H9 (cell line): ENCODE results near the gene SPEG. TPM values are rescaled to one million over a fixed set of nuclear protein-coding genes. Genes with fewer than 3 reads are reported as not detected.

Source experiments
- DNase-seq: peaks from one replicate; pipeline ENCODE4 v3.0.0-alpha.2; 2017
- H2AFZ ChIP-seq: one replicate; pipeline ENCODE4 v1.6.1; 2013; ENCODE audit warnings: mild to moderate bottlenecking, low read length, control low read depth, moderate library complexity
- H2AK5ac ChIP-seq: 2 replicates; pipeline ENCODE4 v1.6.1; 2013; ENCODE audit warnings: low read length, control low read depth, mixed read lengths; ENCODE audit not compliant: insufficient read length
- H2BK120ac ChIP-seq: one replicate; pipeline ENCODE4 v1.6.1; 2013; ENCODE audit warnings: low read depth, mild to moderate bottlenecking, low read length, control low read depth, inconsistent platforms; ENCODE audit not compliant: poor library complexity, severe bottlenecking
- H2BK12ac ChIP-seq: 2 replicates; pipeline ENCODE4 v1.6.1; 2013; ENCODE audit warnings: low read length, control low read depth, mixed read lengths, low read depth; ENCODE audit not compliant: insufficient read length
- H2BK15ac ChIP-seq: 2 replicates; pipeline ENCODE4 v1.6.1; 2013; ENCODE audit warnings: low read depth, low read length, control low read depth
- H2BK20ac ChIP-seq: one replicate; pipeline ENCODE4 v1.6.1; 2013; ENCODE audit warnings: low read depth, mild to moderate bottlenecking, low read length, control low read depth, inconsistent platforms; ENCODE audit not compliant: poor library complexity, severe bottlenecking
- H2BK5ac ChIP-seq: 2 replicates; pipeline ENCODE4 v1.6.1; 2013; ENCODE audit warnings: low read length, control low read depth, mixed read lengths; ENCODE audit not compliant: insufficient read length
- H3K14ac ChIP-seq: 2 replicates; pipeline ENCODE4 v1.6.1; 2013; ENCODE audit warnings: low read length, control low read depth; ENCODE audit not compliant: insufficient read depth
- H3K18ac ChIP-seq: 2 replicates; pipeline ENCODE4 v1.6.1; 2013; ENCODE audit warnings: low read depth, mild to moderate bottlenecking, mixed read lengths, low read length, control low read depth; ENCODE audit not compliant: insufficient read length
- H3K23ac ChIP-seq: 2 replicates; pipeline ENCODE4 v1.6.1; 2013; ENCODE audit warnings: low read length, control low read depth, mixed read lengths, low read depth; ENCODE audit not compliant: insufficient read length
- H3K23me2 ChIP-seq: 2 replicates; pipeline ENCODE4 v1.6.1; 2013; ENCODE audit warnings: low read depth, mild to moderate bottlenecking, mixed read lengths, low read length, control low read depth; ENCODE audit not compliant: insufficient read length, poor library complexity, severe bottlenecking
- H3K27ac ChIP-seq: 2 replicates; pipeline ENCODE4 v1.5.1; 2013; ENCODE audit warnings: low read length, control low read depth, mixed read lengths, low read depth; ENCODE audit not compliant: insufficient read length
- H3K27me3 ChIP-seq: 2 replicates; pipeline ENCODE4 v1.6.1; 2013; ENCODE audit warnings: low read length, control low read depth, inconsistent platforms; ENCODE audit not compliant: insufficient read depth
- H3K4ac ChIP-seq: 2 replicates; pipeline ENCODE4 v1.6.1; 2013; ENCODE audit warnings: low read depth, mild to moderate bottlenecking, control low read depth, inconsistent platforms, low read length, moderate library complexity
- H3K4me1 ChIP-seq: 2 replicates; pipeline ENCODE4 v1.6.1; 2013; ENCODE audit warnings: low read length, control low read depth, inconsistent platforms; ENCODE audit not compliant: insufficient read depth
- H3K4me2 ChIP-seq: 2 replicates; pipeline ENCODE4 v1.6.1; 2013; ENCODE audit warnings: low read length, control low read depth, mixed read lengths; ENCODE audit not compliant: insufficient read length, insufficient read depth
- H3K56ac ChIP-seq: 2 replicates; pipeline ENCODE4 v1.6.1; 2013; ENCODE audit warnings: low read depth, mild to moderate bottlenecking, mixed read lengths, low read length, control low read depth; ENCODE audit not compliant: insufficient read length
- H3K79me1 ChIP-seq: 2 replicates; pipeline ENCODE4 v1.6.1; 2013; ENCODE audit warnings: low read depth, mild to moderate bottlenecking, moderate library complexity, low read length, control low read depth, inconsistent platforms; ENCODE audit not compliant: insufficient read depth, poor library complexity, severe bottlenecking
- H3K79me2 ChIP-seq: 2 replicates; pipeline ENCODE4 v1.6.1; 2013; ENCODE audit warnings: low read length, control low read depth, inconsistent platforms; ENCODE audit not compliant: insufficient read depth
- H3K9ac ChIP-seq: 2 replicates; pipeline ENCODE4 v1.6.1; 2013; ENCODE audit warnings: low read length, control low read depth, mixed read lengths; ENCODE audit not compliant: insufficient read length; ENCODE audit errors: extremely low read depth
- H3K9me3 ChIP-seq: one replicate; pipeline ENCODE4 v1.6.1; 2013; ENCODE audit warnings: low read depth, low read length, inconsistent platforms; ENCODE audit not compliant: control insufficient read depth
- H3T11ph ChIP-seq: one replicate; pipeline ENCODE4 v1.6.1; 2013; ENCODE audit warnings: mild to moderate bottlenecking, low read length, control low read depth, inconsistent platforms
- H4K20me1 ChIP-seq: one replicate; pipeline ENCODE4 v1.6.1; 2013; ENCODE audit not compliant: control insufficient read depth, insufficient read length, insufficient read depth
- H4K5ac ChIP-seq: 2 replicates; pipeline ENCODE4 v1.6.1; 2013; ENCODE audit warnings: low read depth, mild to moderate bottlenecking, mixed read lengths, low read length, control low read depth; ENCODE audit not compliant: insufficient read length
- H4K8ac ChIP-seq: replicated peaks from 2 replicates; pipeline ENCODE4 v1.6.1; 2013; ENCODE audit warnings: low read length, control low read depth, mixed read lengths, low read depth; ENCODE audit not compliant: insufficient read length
- H4K91ac ChIP-seq: 2 replicates; pipeline ENCODE4 v1.6.1; 2013; ENCODE audit warnings: low read depth, mild to moderate bottlenecking, moderate library complexity, mixed read lengths, low read length, control low read depth; ENCODE audit not compliant: insufficient read length
- H3K27ac Mint-ChIP-seq, 3 experiments: 2 replicates in 2 of 3; 3 replicates in 1 of 3; pipeline ENCODE4 v1.8.0; 2020 to 2021; ENCODE audit warnings: mixed read lengths in 3 of 3, mild to moderate bottlenecking in 1 of 3, moderate library complexity in 1 of 3
- H3K27me3 Mint-ChIP-seq: 2 replicates; pipeline ENCODE4 v1.8.0; 2021; ENCODE audit warnings: low read depth, mild to moderate bottlenecking, moderate library complexity, mixed read lengths
- H3K36me3 Mint-ChIP-seq, 3 experiments: 2 replicates in 2 of 3; 3 replicates in 1 of 3; pipeline ENCODE4 v1.8.0; 2020 to 2021; ENCODE audit warnings: low read depth in 3 of 3, mixed read lengths in 3 of 3; ENCODE audit not compliant: insufficient read depth in 1 of 3
- H3K4me1 Mint-ChIP-seq, 2 experiments: 2 replicates each; pipeline ENCODE4 v1.8.0; 2020; ENCODE audit warnings: mixed read lengths in 2 of 2
- H3K4me3 Mint-ChIP-seq, 2 experiments: 2 replicates in 1 of 2; 3 replicates in 1 of 2; pipeline ENCODE4 v1.8.0; 2020 to 2021; ENCODE audit warnings: mild to moderate bottlenecking in 2 of 2, mixed read lengths in 2 of 2, moderate library complexity in 1 of 2
- H3K9me3 Mint-ChIP-seq, 2 experiments: 2 replicates in 1 of 2; 3 replicates in 1 of 2; pipeline ENCODE4 v1.8.0; 2020; ENCODE audit warnings: mild to moderate bottlenecking in 2 of 2, mixed read lengths in 2 of 2, moderate library complexity in 1 of 2
- CTCF ChIP-seq: fragments of 200-600 bp; sonication (generic); conservative IDR thresholded peaks from 3 replicates; pipeline ENCODE4 v1.8.0; 2021; ENCODE audit warnings: antibody characterized with exemption, mild to moderate bottlenecking
- WGBS: extraction: QIAGEN DNeasy Blood & Tissue Kit; methylation state at CpG from one replicate; pipeline ENCODE4 v1.1.7; 2013; ENCODE audit warnings: missing lambda C conversion rate, low lambda C conversion rate, mixed read lengths; ENCODE audit not compliant: insufficient read length; ENCODE audit errors: extremely low coverage; 5-methylcytosine and 5-hydroxymethylcytosine counted together
- total RNA-seq: library from RNA; stranded (reverse); gene quantifications from 2 replicates; pipeline ENCODE4 v1.2.1, GENCODE V29; 2021

The SPEG gene
- total RNA-seq, 1 experiment from 2014 or later, result 23.7 TPM

GRCh38 chr2:219453671-219454590 lies 19.3 kb downstream of the SPEG start:
- Histone ChIP-seq H4K20me1 (peaks cover 3% of the 10 kb centered on the region), H3K9me3 (no peaks in the 10 kb centered on the region), H3K14ac (no peak overlapping the region; the same call in 1 of the 2 replicates), H2BK120ac (no peak overlapping the region), H3K18ac (no peak overlapping the region), H2BK5ac (no peak overlapping the region), H4K91ac (no peak overlapping the region), H4K5ac (no peak overlapping the region), H3K23ac (no peak overlapping the region), H2AK5ac (no peak overlapping the region), H3K79me2 (no peaks in the 10 kb centered on the region), H3K4me1 (no peaks in the 10 kb centered on the region), H2BK15ac (no peak overlapping the region), H3K9ac (no peak overlapping the region), H3T11ph (no peak overlapping the region), H4K8ac (no peak overlapping the region), H3K27me3 (no peaks in the 10 kb centered on the region; the same call in 1 of the 2 replicates), H3K56ac (no peak overlapping the region), H3K4me2 (no peak overlapping the region), H3K4ac (no peak overlapping the region), H2BK12ac (no peak overlapping the region), H3K27ac (no peak overlapping the region), H3K23me2 (no peaks in the 10 kb centered on the region), H2AFZ (no peak overlapping the region), H3K79me1 (no peaks in the 10 kb centered on the region), H2BK20ac (no peak overlapping the region)
- peaks cover 5 to 9% (median 7%) of the 10 kb centered on the region in 3 experiments; a peak in 6 of 7 replicates for H3K36me3 Mint-ChIP-seq
- no peak overlapping the region for H3K4me3 Mint-ChIP-seq
- whole genome bisulfite sequencing, result no CpG with 5 or more reads among the region's 10 CpGs
- no peak for TF ChIP-seq CTCF
- H3K4me1 Mint-ChIP-seq, result peaks cover 23 to 30% of the 10 kb centered on the region in 2 experiments
- DNase-seq, result no peak
- no peaks in the 10 kb centered on the region; a peak in 1 of 5 replicates for H3K9me3 Mint-ChIP-seq
- H3K27me3 Mint-ChIP-seq, result peaks cover 27% of the 10 kb centered on the region
- H3K27ac Mint-ChIP-seq, result no peak overlapping the region
